Glutamatergic neuron (in vitro differentiated cells): ENCODE results near the gene SORBS2. TPM values are rescaled to one million over a fixed set of nuclear protein-coding genes. Genes with fewer than 3 reads are reported as not detected.

Source experiments
- DNase-seq: peaks from one replicate; pipeline ENCODE4 v3.0.0; 2022
- H3K27ac Mint-ChIP-seq: one replicate; pipeline ENCODE4 v1.8.0; 2020; ENCODE audit warnings: mild to moderate bottlenecking, mixed read lengths, inconsistent platforms; ENCODE audit not compliant: unreplicated experiment
- H3K27me3 Mint-ChIP-seq: one replicate; pipeline ENCODE4 v1.8.0; 2020; ENCODE audit warnings: mild to moderate bottlenecking, moderate library complexity, mixed read lengths, inconsistent platforms; ENCODE audit not compliant: unreplicated experiment
- H3K36me3 Mint-ChIP-seq: one replicate; pipeline ENCODE4 v1.8.0; 2020; ENCODE audit warnings: mild to moderate bottlenecking, mixed read lengths, inconsistent platforms; ENCODE audit not compliant: unreplicated experiment
- H3K4me1 Mint-ChIP-seq: one replicate; pipeline ENCODE4 v1.8.0; 2020; ENCODE audit warnings: mild to moderate bottlenecking, low read depth, mixed read lengths, inconsistent platforms; ENCODE audit not compliant: unreplicated experiment
- H3K4me3 Mint-ChIP-seq: one replicate; pipeline ENCODE4 v1.8.0; 2020; ENCODE audit warnings: mild to moderate bottlenecking, mixed read lengths, inconsistent platforms; ENCODE audit not compliant: unreplicated experiment
- H3K9me3 Mint-ChIP-seq: one replicate; pipeline ENCODE4 v1.8.0; 2020; ENCODE audit warnings: mild to moderate bottlenecking, moderate library complexity, mixed read lengths, inconsistent platforms; ENCODE audit not compliant: unreplicated experiment
- total RNA-seq: library from RNA; stranded (reverse); fragmentation: NEBNext Ultra II Directional; extraction: Animal tissue kit (Norgen Biotek cat#: 25700); gene quantifications from one replicate; pipeline ENCODE4 v1.2.1, GENCODE V29; 2021; ENCODE audit not compliant: unreplicated experiment
- TF ChIP-seq, protein P1 (sequence below): fragments of 200-600 bp; sonication (generic); IDR thresholded peaks from one replicate; pipeline ENCODE4 v1.5.0; 2021; ENCODE audit not compliant: partially characterized antibody, unreplicated experiment

Gene SORBS2
- total RNA-seq, 1 donor from 2014 or later = 95.5 TPM

- no peak for DNase-seq
- no peak overlapping the region for H3K4me3 Mint-ChIP-seq
- peaks cover 10% of the 10 kb centered on the region for H3K4me1 Mint-ChIP-seq
- TF ChIP-seq, protein P1, sequence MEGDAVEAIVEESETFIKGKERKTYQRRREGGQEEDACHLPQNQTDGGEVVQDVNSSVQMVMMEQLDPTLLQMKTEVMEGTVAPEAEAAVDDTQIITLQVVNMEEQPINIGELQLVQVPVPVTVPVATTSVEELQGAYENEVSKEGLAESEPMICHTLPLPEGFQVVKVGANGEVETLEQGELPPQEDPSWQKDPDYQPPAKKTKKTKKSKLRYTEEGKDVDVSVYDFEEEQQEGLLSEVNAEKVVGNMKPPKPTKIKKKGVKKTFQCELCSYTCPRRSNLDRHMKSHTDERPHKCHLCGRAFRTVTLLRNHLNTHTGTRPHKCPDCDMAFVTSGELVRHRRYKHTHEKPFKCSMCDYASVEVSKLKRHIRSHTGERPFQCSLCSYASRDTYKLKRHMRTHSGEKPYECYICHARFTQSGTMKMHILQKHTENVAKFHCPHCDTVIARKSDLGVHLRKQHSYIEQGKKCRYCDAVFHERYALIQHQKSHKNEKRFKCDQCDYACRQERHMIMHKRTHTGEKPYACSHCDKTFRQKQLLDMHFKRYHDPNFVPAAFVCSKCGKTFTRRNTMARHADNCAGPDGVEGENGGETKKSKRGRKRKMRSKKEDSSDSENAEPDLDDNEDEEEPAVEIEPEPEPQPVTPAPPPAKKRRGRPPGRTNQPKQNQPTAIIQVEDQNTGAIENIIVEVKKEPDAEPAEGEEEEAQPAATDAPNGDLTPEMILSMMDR = no peak
- H3K9me3 Mint-ChIP-seq = peaks cover 2% of the 10 kb centered on the region
- no peaks in the 10 kb centered on the region for H3K36me3 Mint-ChIP-seq
- H3K27me3 Mint-ChIP-seq = no peaks in the 10 kb centered on the region
- no peak overlapping the region for H3K27ac Mint-ChIP-seq
These were observed 15.0 kb downstream of the SORBS2 start for GRCh38 chr4:185797018-185797417.

- peaks cover 10% of the 10 kb centered on the region for H3K4me1 Mint-ChIP-seq
- H3K9me3 Mint-ChIP-seq = peaks cover 2% of the 10 kb centered on the region
- H3K36me3 Mint-ChIP-seq = no peaks in the 10 kb centered on the region
- H3K4me3 Mint-ChIP-seq = no peak overlapping the region
- TF ChIP-seq, protein P1 = no peak
- DNase-seq = no peak
- H3K27ac Mint-ChIP-seq = no peak overlapping the region
- H3K27me3 Mint-ChIP-seq = no peaks in the 10 kb centered on the region
These were observed 15.8 kb downstream of the SORBS2 start for GRCh38 chr4:185796176-185796575.

- H3K36me3 Mint-ChIP-seq = no peaks in the 10 kb centered on the region
- H3K27ac Mint-ChIP-seq = no peak overlapping the region
- no peak for DNase-seq
- peaks cover 2% of the 10 kb centered on the region for H3K9me3 Mint-ChIP-seq
- no peaks in the 10 kb centered on the region for H3K27me3 Mint-ChIP-seq
- peaks cover 10% of the 10 kb centered on the region for H3K4me1 Mint-ChIP-seq
- TF ChIP-seq, protein P1 = no peak
- no peak overlapping the region for H3K4me3 Mint-ChIP-seq
These were observed 17.4 kb downstream of the SORBS2 start for GRCh38 chr4:185794637-185795036.

GRCh38 chr4:185793716-185794115, 18.3 kb downstream of the SORBS2 start:
- no peak overlapping the region for H3K27ac Mint-ChIP-seq
- no peaks in the 10 kb centered on the region for H3K27me3 Mint-ChIP-seq
- DNase-seq = no peak
- no peak overlapping the region for H3K4me3 Mint-ChIP-seq
- peaks cover 8% of the 10 kb centered on the region for H3K4me1 Mint-ChIP-seq
- TF ChIP-seq, protein P1 = no peak
- no peaks in the 10 kb centered on the region for H3K36me3 Mint-ChIP-seq
- H3K9me3 Mint-ChIP-seq = peaks cover 2% of the 10 kb centered on the region

DNA sequence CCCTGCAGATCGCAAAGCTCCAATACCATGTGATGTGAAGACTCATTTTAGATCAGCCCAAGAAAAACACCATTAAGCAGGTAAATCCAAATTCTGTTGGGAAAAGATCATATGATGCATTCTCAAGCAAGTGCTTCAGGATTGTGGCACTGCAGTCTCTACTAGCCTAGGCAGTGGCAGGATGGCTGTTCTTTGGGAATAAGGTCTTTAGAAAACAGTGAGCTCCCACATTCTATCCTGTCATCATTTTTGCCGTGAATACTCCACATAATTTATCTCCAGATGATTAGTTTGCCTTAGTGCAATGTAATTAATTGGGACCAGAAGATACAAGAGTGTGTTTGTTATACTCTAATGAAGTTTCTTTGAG, 18.9 kb downstream of the SORBS2 start:
- DNase-seq = no peak
- Mint-ChIP-seq H3K27ac (no peak overlapping the region), H3K4me1 (peaks cover 10% of the 10 kb centered on the region), H3K27me3 (no peaks in the 10 kb centered on the region), H3K9me3 (peaks cover 2% of the 10 kb centered on the region), H3K4me3 (no peak overlapping the region), H3K36me3 (no peaks in the 10 kb centered on the region)
- TF ChIP-seq, protein P1 = no peak
